GM20431 (cell line): ENCODE results near the gene SORCS2.

Source experiments
- in situ Hi-C: fragments of 300-500 bp; cut with MseI, MboI; formaldehyde crosslinking; loops from one replicate; pipeline ENCODE4 v1.15.0; 2020; ENCODE audit warnings: low sequenced_read_pairs; ENCODE audit not compliant: unreplicated experiment

Gene SORCS2

GRCh38 chr4:7183780-7184460 lies 8.4 kb upstream of the SORCS2 start:
- in situ Hi-C loops = no loop called here

- in situ Hi-C loops = no loop called here
These were observed 6.8 kb upstream of the SORCS2 start for GRCh38 chr4:7185487-7186030.

GRCh38 chr4:7186031-7186430 lies 6.3 kb upstream of the SORCS2 start:
- in situ Hi-C loops = no loop called here

GRCh38 chr4:7186516-7187167 lies 5.7 kb upstream of the SORCS2 start:
- in situ Hi-C loops = no loop called here

- in situ Hi-C loops = no loop called here
These were observed 5.2 kb upstream of the SORCS2 start for GRCh38 chr4:7187168-7187535.

GRCh38 chr4:7187691-7188090 lies 4.6 kb upstream of the SORCS2 start:
- in situ Hi-C loops = no loop called here

GRCh38 chr4:7189066-7189465 lies 3.3 kb upstream of the SORCS2 start:
- in situ Hi-C loops = no loop called here

GRCh38 chr4:7189475-7190277 lies 2.7 kb upstream of the SORCS2 start:
- in situ Hi-C loops = no loop called here

- in situ Hi-C loops = no loop called here
These were observed 2.1 kb upstream of the SORCS2 start for GRCh38 chr4:7190278-7190594.

GRCh38 chr4:7190691-7191545 lies 1.4 kb upstream of the SORCS2 start:
- in situ Hi-C loops = no loop called here

GRCh38 chr4:7191546-7192251 lies 639 bp upstream of the SORCS2 start:
- in situ Hi-C loops = no loop called here

- in situ Hi-C loops = no loop called here
These were observed 956 bp downstream of the SORCS2 start for GRCh38 chr4:7193030-7193958.

GRCh38 chr4:7194251-7195140 lies 2.2 kb downstream of the SORCS2 start:
- in situ Hi-C loops = no loop called here

GRCh38 chr4:7195141-7195515 lies 2.8 kb downstream of the SORCS2 start:
- in situ Hi-C loops = no loop called here

GRCh38 chr4:7195546-7196287 lies 3.4 kb downstream of the SORCS2 start:
- in situ Hi-C loops = no loop called here

- in situ Hi-C loops = no loop called here
These were observed 3.9 kb downstream of the SORCS2 start for GRCh38 chr4:7196288-7196651.

- in situ Hi-C loops = no loop called here
These were observed 4.4 kb downstream of the SORCS2 start for GRCh38 chr4:7196736-7197135.
